KMS-11 (cell line): ENCODE results near the gene BMP7.

ENCODE experiments used
- H2AFZ ChIP-seq: fragments of 200-600 bp; sonication (generic); 2 replicates; pipeline ENCODE4 v1.6.1; 2016; ENCODE audit warnings: antibody characterized with exemption, mixed run types, low read depth
- H3K27ac ChIP-seq: fragments of 200-600 bp; sonication (generic); 2 replicates; pipeline ENCODE4 v1.6.1; 2016; ENCODE audit warnings: mild to moderate bottlenecking, mixed run types
- H3K27me3 ChIP-seq: fragments of 200-600 bp; sonication (generic); 2 replicates; pipeline ENCODE4 v1.6.1; 2017; ENCODE audit warnings: mild to moderate bottlenecking, low read depth, mixed run types, moderate library complexity; ENCODE audit not compliant: insufficient read depth
- H3K36me3 ChIP-seq: fragments of 200-600 bp; sonication (generic); 2 replicates; pipeline ENCODE4 v1.6.1; 2017; ENCODE audit warnings: mild to moderate bottlenecking, mixed run types; ENCODE audit not compliant: insufficient read depth
- H3K4me1 ChIP-seq: fragments of 200-600 bp; sonication (generic); 2 replicates; pipeline ENCODE4 v1.6.1; 2016; ENCODE audit warnings: mild to moderate bottlenecking, low read depth, mixed run types; ENCODE audit not compliant: poor library complexity, severe bottlenecking
- H3K4me2 ChIP-seq: fragments of 200-600 bp; sonication (generic); 2 replicates; pipeline ENCODE4 v1.7.0; 2016; ENCODE audit warnings: mild to moderate bottlenecking, mixed run types
- H3K4me3 ChIP-seq: fragments of 200-600 bp; sonication (generic); IDR thresholded peaks from 2 replicates; pipeline ENCODE4 v1.6.1; 2017; ENCODE audit warnings: low read depth, low read length, mixed read lengths; ENCODE audit not compliant: insufficient read depth
- H3K79me2 ChIP-seq: fragments of 200-600 bp; sonication (generic); 2 replicates; pipeline ENCODE4 v1.6.1; 2016; ENCODE audit warnings: low read depth, mixed run types; ENCODE audit not compliant: insufficient read depth
- H3K9ac ChIP-seq: fragments of 200-600 bp; sonication (generic); 2 replicates; pipeline ENCODE4 v1.6.1; 2016; ENCODE audit warnings: mild to moderate bottlenecking, mixed run types
- H4K20me1 ChIP-seq: fragments of 200-600 bp; sonication (generic); 2 replicates; pipeline ENCODE4 v1.6.1; 2016; ENCODE audit warnings: mild to moderate bottlenecking, mixed run types; ENCODE audit not compliant: insufficient read depth
- TF ChIP-seq, protein P1 (sequence below): fragments of 200-600 bp; sonication (generic); conservative IDR thresholded peaks from 2 replicates; pipeline ENCODE4 v1.6.1; 2017; ENCODE audit warnings: low read depth, mild to moderate bottlenecking, antibody characterized with exemption, low read length, moderate library complexity, mixed read lengths

Gene BMP7

DNA sequence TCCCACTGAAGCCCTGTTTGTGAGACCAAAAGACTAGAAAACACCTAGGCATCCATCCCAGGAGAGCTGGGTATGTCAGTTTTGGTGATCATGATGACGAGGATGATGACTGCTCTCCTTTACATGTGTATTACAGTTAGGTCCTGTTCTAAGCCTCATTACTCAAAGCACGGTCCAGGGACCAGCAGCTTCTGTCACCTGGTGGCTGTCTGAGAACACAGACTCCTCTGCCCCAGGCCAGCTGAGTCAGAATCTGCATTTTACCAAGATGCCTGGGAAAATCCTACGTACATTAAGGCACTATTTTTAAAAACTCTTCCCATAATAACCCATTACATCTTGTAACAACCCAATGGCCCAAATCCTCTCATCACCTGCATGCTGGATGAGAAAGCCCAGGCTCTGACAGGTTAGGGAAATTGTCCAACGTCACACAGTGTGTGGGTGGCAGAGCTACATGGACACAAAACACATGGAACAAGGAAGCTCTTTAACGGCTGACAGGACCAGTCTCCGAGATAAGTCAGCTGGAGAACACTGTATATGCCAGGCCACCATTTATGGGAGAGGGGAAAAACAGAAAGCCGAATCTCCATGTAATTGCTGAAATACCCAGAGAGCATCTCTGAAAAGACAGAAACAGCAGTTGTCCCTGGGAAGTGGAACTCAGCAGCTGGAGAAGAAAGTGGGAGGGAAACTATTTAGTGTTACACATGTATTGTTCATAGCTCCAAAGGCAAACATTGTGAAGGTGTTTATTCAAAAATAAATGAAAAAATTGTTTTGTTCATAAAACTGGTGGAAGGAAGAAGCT is 65.4 kb downstream of the BMP7 start:
- Histone ChIP-seq H3K4me1 (no peaks in the 10 kb centered on the region), H3K27me3 (no peaks in the 10 kb centered on the region), H3K9ac (no peak overlapping the region), H3K27ac (no peak overlapping the region), H2AFZ (no peak overlapping the region), H3K4me3 (no peak overlapping the region), H3K36me3 (no peaks in the 10 kb centered on the region), H3K79me2 (no peaks in the 10 kb centered on the region), H3K4me2 (no peak overlapping the region), H4K20me1 (no peaks in the 10 kb centered on the region)
- TF ChIP-seq, protein P1, sequence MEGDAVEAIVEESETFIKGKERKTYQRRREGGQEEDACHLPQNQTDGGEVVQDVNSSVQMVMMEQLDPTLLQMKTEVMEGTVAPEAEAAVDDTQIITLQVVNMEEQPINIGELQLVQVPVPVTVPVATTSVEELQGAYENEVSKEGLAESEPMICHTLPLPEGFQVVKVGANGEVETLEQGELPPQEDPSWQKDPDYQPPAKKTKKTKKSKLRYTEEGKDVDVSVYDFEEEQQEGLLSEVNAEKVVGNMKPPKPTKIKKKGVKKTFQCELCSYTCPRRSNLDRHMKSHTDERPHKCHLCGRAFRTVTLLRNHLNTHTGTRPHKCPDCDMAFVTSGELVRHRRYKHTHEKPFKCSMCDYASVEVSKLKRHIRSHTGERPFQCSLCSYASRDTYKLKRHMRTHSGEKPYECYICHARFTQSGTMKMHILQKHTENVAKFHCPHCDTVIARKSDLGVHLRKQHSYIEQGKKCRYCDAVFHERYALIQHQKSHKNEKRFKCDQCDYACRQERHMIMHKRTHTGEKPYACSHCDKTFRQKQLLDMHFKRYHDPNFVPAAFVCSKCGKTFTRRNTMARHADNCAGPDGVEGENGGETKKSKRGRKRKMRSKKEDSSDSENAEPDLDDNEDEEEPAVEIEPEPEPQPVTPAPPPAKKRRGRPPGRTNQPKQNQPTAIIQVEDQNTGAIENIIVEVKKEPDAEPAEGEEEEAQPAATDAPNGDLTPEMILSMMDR, result no peak

DNA sequence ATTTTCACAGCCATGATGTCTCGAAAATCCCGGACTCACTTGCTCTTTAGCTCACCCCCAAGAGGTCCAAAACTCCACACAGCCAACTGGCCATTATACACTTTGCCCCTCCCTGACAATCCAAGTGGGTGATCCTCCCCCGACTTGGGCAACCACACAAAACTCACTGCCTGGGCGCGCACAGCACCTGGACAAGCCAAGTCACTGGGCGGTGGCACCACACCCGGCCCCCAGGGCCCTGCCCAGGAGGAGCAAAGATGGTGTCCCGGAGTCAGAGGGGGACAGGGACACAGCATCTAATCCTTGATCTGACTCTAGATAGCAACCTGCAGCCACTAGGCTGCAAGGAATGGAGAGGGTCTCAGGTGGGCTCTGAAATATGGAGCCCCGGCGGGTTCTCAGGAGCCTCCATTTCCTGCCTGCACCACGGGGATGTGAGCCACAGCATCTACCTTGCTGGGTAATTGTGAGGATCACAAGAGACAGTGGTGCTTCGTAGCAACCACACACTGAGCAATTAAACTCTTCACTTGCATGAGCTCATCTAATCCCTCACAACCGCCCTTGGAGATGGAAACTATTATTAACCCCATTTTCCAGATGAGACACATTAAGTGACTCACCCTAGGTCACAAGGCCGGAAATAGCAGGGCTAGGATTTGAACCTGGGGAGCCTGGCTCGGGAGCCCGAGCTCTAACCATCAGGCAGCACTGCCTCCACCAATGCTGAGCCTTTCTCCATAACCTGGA is 66.6 kb downstream of the BMP7 start:
- no peak overlapping the region for H3K4me3 ChIP-seq
- no peak overlapping the region for H2AFZ ChIP-seq
- no peak overlapping the region for H3K27ac ChIP-seq
- no peak overlapping the region for H3K9ac ChIP-seq
- no peaks in the 10 kb centered on the region for H3K36me3 ChIP-seq
- H4K20me1 ChIP-seq, result no peaks in the 10 kb centered on the region
- no peaks in the 10 kb centered on the region for H3K27me3 ChIP-seq
- H3K4me1 ChIP-seq, result no peaks in the 10 kb centered on the region
- H3K79me2 ChIP-seq, result no peaks in the 10 kb centered on the region
- TF ChIP-seq, protein P1, result no peak
- no peak overlapping the region for H3K4me2 ChIP-seq

DNA sequence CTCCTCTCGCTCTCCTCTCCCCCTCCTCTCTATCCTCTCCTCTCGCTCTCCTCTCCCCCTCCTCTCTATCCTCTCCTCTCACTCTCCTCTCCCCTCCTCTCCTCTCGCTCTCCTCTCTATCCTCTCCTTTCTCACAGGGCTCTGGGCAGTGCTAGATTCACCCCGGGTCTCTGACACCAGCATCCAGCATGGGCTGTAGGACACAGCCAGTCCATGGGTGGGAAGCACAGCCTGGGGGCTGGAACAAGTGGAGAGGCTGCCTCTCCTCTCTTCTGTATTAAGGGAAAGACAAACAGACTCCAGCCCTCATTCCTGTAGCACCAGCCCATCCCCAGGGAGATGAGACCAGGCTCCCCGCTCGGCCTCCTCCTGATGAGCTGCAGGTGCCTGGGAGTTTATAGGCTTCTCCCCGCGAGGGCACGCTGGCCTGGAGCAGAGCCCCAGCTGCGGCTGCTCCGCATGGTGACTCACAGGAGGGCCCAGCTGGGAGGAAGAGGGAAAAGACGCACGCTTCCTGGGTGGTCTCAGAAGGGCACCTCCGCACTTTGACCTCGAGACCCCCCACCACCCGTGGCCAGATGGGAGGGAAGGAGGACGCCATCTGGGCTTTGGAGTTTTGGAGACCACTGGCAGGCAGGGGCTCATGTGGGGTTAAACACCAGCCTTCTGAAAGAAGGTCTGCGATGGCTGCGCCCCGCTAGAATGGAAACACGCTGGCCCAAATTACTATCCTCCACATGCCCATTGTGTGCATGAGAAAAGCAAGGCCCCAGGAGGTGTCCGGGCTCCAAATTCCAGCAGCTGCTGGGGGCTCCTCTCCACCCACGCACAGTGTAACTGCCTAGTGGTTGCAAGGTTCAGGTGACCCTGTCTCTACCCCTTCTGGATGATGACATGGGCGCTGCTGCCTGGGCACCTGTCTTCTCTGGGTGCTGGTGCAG is 68.0 kb downstream of the BMP7 start:
- Histone ChIP-seq H3K4me1 (no peaks in the 10 kb centered on the region), H3K4me3 (no peak overlapping the region), H3K27me3 (no peaks in the 10 kb centered on the region), H3K4me2 (no peak overlapping the region), H3K36me3 (no peaks in the 10 kb centered on the region), H4K20me1 (no peaks in the 10 kb centered on the region), H3K27ac (no peak overlapping the region), H2AFZ (no peak overlapping the region), H3K79me2 (no peaks in the 10 kb centered on the region), H3K9ac (no peak overlapping the region)
- TF ChIP-seq, protein P1, result no peak

DNA sequence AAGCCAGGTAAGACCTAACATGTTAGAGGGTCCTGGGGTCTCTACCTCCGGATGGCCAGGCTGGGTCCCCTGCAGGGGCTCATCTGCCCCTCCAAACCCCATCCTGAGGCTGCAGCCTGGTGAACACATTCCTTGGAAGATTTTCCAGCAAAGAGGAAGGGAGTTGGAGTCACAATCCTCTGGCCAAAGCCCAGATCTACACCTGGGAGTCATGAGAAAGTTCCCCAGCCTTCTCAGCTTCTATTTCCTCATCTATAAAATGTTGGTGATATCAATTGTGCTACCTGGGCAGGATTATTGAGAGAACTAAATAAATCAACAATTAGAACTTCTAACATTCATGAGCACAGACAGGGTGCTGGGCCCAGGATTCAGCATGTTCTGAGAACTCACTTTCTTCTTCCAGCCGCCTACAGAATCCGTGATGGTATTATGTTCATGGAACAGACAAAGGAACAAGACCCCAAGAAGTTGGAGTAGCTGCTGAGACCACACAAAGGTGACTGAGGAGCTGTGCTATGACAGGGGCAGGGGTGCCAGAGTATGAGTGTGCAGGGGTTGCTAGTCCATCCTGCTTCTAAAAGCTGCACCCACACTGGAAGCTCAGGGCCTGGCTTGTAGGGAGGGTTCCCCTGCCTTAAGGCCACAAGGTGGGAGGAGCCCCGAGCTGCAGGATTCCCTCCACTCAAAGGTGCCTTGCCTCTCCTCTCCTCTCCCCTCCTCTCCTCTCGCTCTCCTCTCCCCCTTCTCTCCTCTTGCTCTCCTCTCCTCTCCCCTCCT is 68.9 kb downstream of the BMP7 start:
- Histone ChIP-seq H3K36me3 (no peaks in the 10 kb centered on the region), H3K4me3 (no peak overlapping the region), H3K4me2 (no peak overlapping the region), H3K27me3 (no peaks in the 10 kb centered on the region), H3K4me1 (no peaks in the 10 kb centered on the region), H2AFZ (no peak overlapping the region), H3K9ac (no peak overlapping the region), H4K20me1 (no peaks in the 10 kb centered on the region), H3K27ac (no peak overlapping the region), H3K79me2 (no peaks in the 10 kb centered on the region)
- TF ChIP-seq, protein P1, result no peak
